ENCODE results near the gene CAPN10. TPM values are rescaled to one million over a fixed set of nuclear protein-coding genes. Genes with fewer than 3 reads are reported as not detected.

The CAPN10 gene
- total RNA-seq, 1 donor from 2014 or later, result 14.2 TPM

- Histone ChIP-seq H3K27me3 (no peaks in the 10 kb centered on the region), H3K4me1 (peaks cover 58% of the 10 kb centered on the region), H3K4me3 (peak within 1 kb of the TSS; percentile 76), H3K27ac (peak within 1 kb of the TSS; percentile 93), H3K36me3 (no peaks in the 10 kb centered on the region), H3K9me3 (no peaks in the 10 kb centered on the region)
- intact Hi-C loops (cut with DNase I), result loop anchor here (5.0 kb wide), 1 partner anchor 116 kb away; no protein-coding TSS in a partner anchor
- no peak for DNase-seq (ENCODE audit: extremely low spot score in 2 of 2)
- TF ChIP-seq POLR2AphosphoS5 (IDR thresholded peaks at IDR 0.05; ENCODE audit: insufficient read depth in 1 of 2, low read depth in 1 of 2), result peak in 1 of 2 donors; percentile 52
- TF ChIP-seq CTCF (IDR thresholded peaks at IDR 0.05), result no peak
Measured at GRCh38 chr2:240567872-240568677, 18.5 kb upstream of the CAPN10 start, which contains the start of gene RNPEPL1. Gene RNPEPL1 (plus strand): TSS chr2:240568484. CDS start chr2:240568587, 103 bp downstream.

GRCh38 chr2:240568678-240569522, 17.6 kb upstream of the CAPN10 start:
- H3K4me3 ChIP-seq, result peak overlapping the region; percentile 76
- peak overlapping the region; percentile 75 for H3K27ac ChIP-seq
- H3K27me3 ChIP-seq, result no peaks in the 10 kb centered on the region
- intact Hi-C loops (cut with DNase I), result loop anchor here (5.0 kb wide), 1 partner anchor 117 kb away; no protein-coding TSS in a partner anchor
- no peak for TF ChIP-seq POLR2A (IDR thresholded peaks at IDR 0.05)
- no peak for TF ChIP-seq POLR2AphosphoS5 (IDR thresholded peaks at IDR 0.05; ENCODE audit: insufficient read depth in 1 of 2, low read depth in 1 of 2)
- no peak for TF ChIP-seq CTCF (IDR thresholded peaks at IDR 0.05)
- no peaks in the 10 kb centered on the region for H3K36me3 ChIP-seq
- no peak for DNase-seq (ENCODE audit: extremely low spot score in 2 of 2)
- peaks cover 58% of the 10 kb centered on the region for H3K4me1 ChIP-seq
- H3K9me3 ChIP-seq, result no peaks in the 10 kb centered on the region

- peak overlapping the region; percentile 76 for H3K4me3 ChIP-seq
- no peak for DNase-seq (ENCODE audit: extremely low spot score in 2 of 2)
- TF ChIP-seq POLR2AphosphoS5 (IDR thresholded peaks at IDR 0.05; ENCODE audit: insufficient read depth in 1 of 2, low read depth in 1 of 2) (no peak), CTCF (IDR thresholded peaks at IDR 0.05) (no peak), POLR2A (IDR thresholded peaks at IDR 0.05) (no peak)
- H3K27me3 ChIP-seq, result no peaks in the 10 kb centered on the region
- H3K9me3 ChIP-seq, result no peaks in the 10 kb centered on the region
- H3K27ac ChIP-seq, result peak overlapping the region; percentile 75
- peaks cover 0 to 5% of the 10 kb centered on the region in 2 donors for H3K36me3 ChIP-seq
- intact Hi-C loops (cut with DNase I), result loop anchor here (5.0 kb wide), 1 partner anchor 117 kb away; no protein-coding TSS in a partner anchor
- peaks cover 58% of the 10 kb centered on the region for H3K4me1 ChIP-seq
Measured at GRCh38 chr2:240569523-240569997, 17.0 kb upstream of the CAPN10 start.

GRCh38 chr2:240569998-240570530, 16.5 kb upstream of the CAPN10 start:
- no peak for DNase-seq (ENCODE audit: extremely low spot score in 2 of 2)
- no peak for TF ChIP-seq CTCF (IDR thresholded peaks at IDR 0.05)
- TF ChIP-seq POLR2A (IDR thresholded peaks at IDR 0.05), result no peak
- TF ChIP-seq POLR2AphosphoS5 (IDR thresholded peaks at IDR 0.05; ENCODE audit: insufficient read depth in 1 of 2, low read depth in 1 of 2), result no peak
- H3K4me1 ChIP-seq, result peaks cover 59% of the 10 kb centered on the region
- intact Hi-C loops (cut with DNase I), result loop anchor here (5.0 kb wide), 1 partner anchor 118 kb away; no protein-coding TSS in a partner anchor
- H3K27ac ChIP-seq, result no peak overlapping the region
- H3K4me3 ChIP-seq, result peak overlapping the region in 1 of 2 donors; percentile 76
- no peaks in the 10 kb centered on the region for H3K27me3 ChIP-seq
- no peaks in the 10 kb centered on the region for H3K9me3 ChIP-seq
- H3K36me3 ChIP-seq, result peaks cover 0 to 8% of the 10 kb centered on the region in 2 donors

All from vagina (tissue), 2 donors.